ENCODE results near the gene VIPR1.
A peak's percentile ranks its signal among the peaks of the same experiment; 100 is the strongest.

- peak; percentile 88 for TF ChIP-seq CTCF (IDR thresholded peaks at IDR 0.05; ENCODE audit: low read depth, low read length, poor library complexity, severe bottlenecking)
- TF ChIP-seq EZH2phosphoT487 (IDR thresholded peaks at IDR 0.05; ENCODE audit: borderline replicate concordance, low read length), result no peak
These were observed 37.6 kb downstream of the VIPR1 start for GRCh38 chr3:42539871-42540714.

All from DOHH2 (cell line).